SJSA1 (cell line): ENCODE results near the gene OR2C1. TPM values are rescaled to one million over a fixed set of nuclear protein-coding genes. Genes with fewer than 3 reads are reported as not detected.
A peak's percentile ranks its signal among the peaks of the same experiment; 100 is the strongest.

ENCODE experiments used
- DNase-seq, 2 experiments: peaks; one replicate each; pipeline ENCODE4 v3.0.0-alpha.2; 2015 to 2020; ENCODE audit warnings: low spot score in 2 of 2, low read depth in 1 of 2
- H3K27ac ChIP-seq: fragments of 250-450 bp; sonication (Bioruptor Pico); 2 replicates; pipeline ENCODE4 v1.5.1; 2020; ENCODE audit warnings: mild to moderate bottlenecking, moderate library complexity
- H3K27me3 ChIP-seq: fragments of 250-450 bp; sonication (Bioruptor Pico); replicated peaks from 2 replicates; pipeline ENCODE4 v1.5.1; 2020; ENCODE audit warnings: mild to moderate bottlenecking, moderate library complexity
- H3K36me3 ChIP-seq: fragments of 250-450 bp; sonication (Bioruptor Pico); 2 replicates; pipeline ENCODE4 v1.5.1; 2020; ENCODE audit warnings: mild to moderate bottlenecking
- H3K4me1 ChIP-seq: fragments of 250-450 bp; sonication (Bioruptor Pico); replicated peaks from 2 replicates; pipeline ENCODE4 v1.6.1; 2021; ENCODE audit warnings: mild to moderate bottlenecking
- H3K4me3 ChIP-seq: fragments of 250-450 bp; sonication (Bioruptor Pico); 2 replicates; pipeline ENCODE4 v1.5.1; 2020; ENCODE audit warnings: mild to moderate bottlenecking
- H3K9me3 ChIP-seq: fragments of 250-450 bp; sonication (Bioruptor Pico); replicated peaks from 2 replicates; pipeline ENCODE4 v1.5.1; 2020; ENCODE audit warnings: mild to moderate bottlenecking
- total RNA-seq: library from RNA; depleted of rRNA; stranded (reverse); fragments of >200 nt; shearing (Covaris generic); gene quantifications from 2 replicates; pipeline ENCODE4 v1.2.3, GENCODE V29; 2014; rRNA removed

The OR2C1 gene
- 0.08 TPM in 1 of 2 replicates, not detected in the other for total RNA-seq

GRCh38 chr16:3355589-3355988 is at the start of gene OR2C1:
TSS of gene OR2C1 (plus strand) at chr16:3355889. CDS start at chr16:3355941, 52 bp downstream.
- no peaks in the 10 kb centered on the region for H3K27me3 ChIP-seq
- H3K9me3 ChIP-seq, result no peaks in the 10 kb centered on the region; the same call in 1 of the 2 replicates
- H3K27ac ChIP-seq, result no peak within 1 kb of the TSS
- no peak within 1 kb of the TSS for H3K4me3 ChIP-seq
- H3K36me3 ChIP-seq, result no peaks in the 10 kb centered on the region
- DNase-seq, result no peak
- H3K4me1 ChIP-seq, result no peaks in the 10 kb centered on the region

- H3K27me3 ChIP-seq, result no peaks in the 10 kb centered on the region
- DNase-seq, result no peak
- H3K4me1 ChIP-seq, result peaks cover 13% of the 10 kb centered on the region
- peak overlapping the region; percentile 81; the same call in 1 of the 2 replicates for H3K27ac ChIP-seq
- peaks cover 32% of the 10 kb centered on the region for H3K9me3 ChIP-seq
- peaks cover 71% of the 10 kb centered on the region for H3K36me3 ChIP-seq
- peak overlapping the region; percentile 67 for H3K4me3 ChIP-seq
Observed at GRCh38 chr16:3306078-3306477, 49.6 kb upstream of the OR2C1 start.

- Histone ChIP-seq H3K36me3 (peaks cover 81% of the 10 kb centered on the region), H3K4me1 (no peaks in the 10 kb centered on the region), H3K27me3 (no peaks in the 10 kb centered on the region), H3K4me3 (no peak overlapping the region), H3K9me3 (peaks cover 22% of the 10 kb centered on the region), H3K27ac (no peak overlapping the region)
- no peak for DNase-seq
Observed at GRCh38 chr16:3311496-3311895, 44.2 kb upstream of the OR2C1 start.

GRCh38 chr16:3317315-3317999 is 38.2 kb upstream of the OR2C1 start:
- Histone ChIP-seq H3K4me1 (no peaks in the 10 kb centered on the region), H3K27ac (no peak overlapping the region), H3K27me3 (no peaks in the 10 kb centered on the region), H3K36me3 (peaks cover 61% of the 10 kb centered on the region), H3K9me3 (peaks cover 48% of the 10 kb centered on the region), H3K4me3 (no peak overlapping the region)
- peak in 1 of 2 experiments; percentile 26 for DNase-seq

GRCh38 chr16:3321816-3322215 is 33.9 kb upstream of the OR2C1 start:
- peaks cover 23% of the 10 kb centered on the region for H3K36me3 ChIP-seq
- no peaks in the 10 kb centered on the region for H3K4me1 ChIP-seq
- no peak for DNase-seq
- H3K9me3 ChIP-seq, result peaks cover 38% of the 10 kb centered on the region
- no peak overlapping the region for H3K4me3 ChIP-seq
- H3K27ac ChIP-seq, result no peak overlapping the region
- H3K27me3 ChIP-seq, result no peaks in the 10 kb centered on the region

GRCh38 chr16:3327514-3327913 is 28.2 kb upstream of the OR2C1 start:
- Histone ChIP-seq H3K4me1 (no peaks in the 10 kb centered on the region), H3K4me3 (no peak overlapping the region), H3K27me3 (no peaks in the 10 kb centered on the region), H3K27ac (no peak overlapping the region), H3K9me3 (peaks cover 6% of the 10 kb centered on the region; the same call in 1 of the 2 replicates), H3K36me3 (no peaks in the 10 kb centered on the region)
- DNase-seq, result no peak

- Histone ChIP-seq H3K4me3 (no peak overlapping the region), H3K4me1 (no peaks in the 10 kb centered on the region), H3K36me3 (no peaks in the 10 kb centered on the region), H3K27ac (no peak overlapping the region), H3K27me3 (no peaks in the 10 kb centered on the region), H3K9me3 (peaks cover 6% of the 10 kb centered on the region; the same call in 1 of the 2 replicates)
- DNase-seq, result no peak
Observed at GRCh38 chr16:3328104-3328503, 27.6 kb upstream of the OR2C1 start.

- Histone ChIP-seq H3K4me3 (no peak overlapping the region), H3K27ac (no peak overlapping the region), H3K9me3 (peaks cover 6% of the 10 kb centered on the region; the same call in 1 of the 2 replicates), H3K4me1 (no peaks in the 10 kb centered on the region), H3K27me3 (no peaks in the 10 kb centered on the region), H3K36me3 (no peaks in the 10 kb centered on the region)
- DNase-seq, result no peak
Observed at GRCh38 chr16:3328643-3329042, 27.0 kb upstream of the OR2C1 start.

GRCh38 chr16:3346041-3346440 is 9.6 kb upstream of the OR2C1 start:
- Histone ChIP-seq H3K4me3 (no peak overlapping the region), H3K36me3 (no peaks in the 10 kb centered on the region), H3K4me1 (no peaks in the 10 kb centered on the region), H3K27ac (no peak overlapping the region), H3K27me3 (no peaks in the 10 kb centered on the region), H3K9me3 (0 out of 2 replicates have a peak, but pooled peaks cover 2% of the 10 kb centered on the region)
- no peak for DNase-seq

GRCh38 chr16:3347586-3347985 is 8.1 kb upstream of the OR2C1 start:
- Histone ChIP-seq H3K36me3 (no peaks in the 10 kb centered on the region), H3K4me3 (no peak overlapping the region), H3K27ac (no peak overlapping the region), H3K4me1 (no peaks in the 10 kb centered on the region), H3K9me3 (0 out of 2 replicates have a peak, but pooled peaks cover 2% of the 10 kb centered on the region), H3K27me3 (no peaks in the 10 kb centered on the region)
- no peak for DNase-seq

- Histone ChIP-seq H3K4me3 (no peak overlapping the region), H3K27ac (no peak overlapping the region), H3K9me3 (0 out of 2 replicates have a peak, but pooled peaks cover 2% of the 10 kb centered on the region), H3K36me3 (no peaks in the 10 kb centered on the region), H3K27me3 (no peaks in the 10 kb centered on the region), H3K4me1 (no peaks in the 10 kb centered on the region)
- DNase-seq, result no peak
Observed at GRCh38 chr16:3348547-3349167, 7.0 kb upstream of the OR2C1 start.

- DNase-seq, result no peak
- Histone ChIP-seq H3K9me3 (0 out of 2 replicates have a peak, but pooled peaks cover 2% of the 10 kb centered on the region), H3K36me3 (no peaks in the 10 kb centered on the region), H3K27me3 (no peaks in the 10 kb centered on the region), H3K4me1 (no peaks in the 10 kb centered on the region), H3K27ac (no peak overlapping the region), H3K4me3 (no peak overlapping the region)
Observed at GRCh38 chr16:3349175-3349574, 6.5 kb upstream of the OR2C1 start.

GRCh38 chr16:3356118-3356517 is 429 bp downstream of the OR2C1 start:
- Histone ChIP-seq H3K36me3 (no peaks in the 10 kb centered on the region), H3K27me3 (no peaks in the 10 kb centered on the region), H3K4me3 (no peak overlapping the region), H3K4me1 (no peaks in the 10 kb centered on the region), H3K9me3 (no peaks in the 10 kb centered on the region; the same call in 1 of the 2 replicates), H3K27ac (no peak overlapping the region)
- DNase-seq, result no peak

- DNase-seq, result no peak
- no peaks in the 10 kb centered on the region for H3K27me3 ChIP-seq
- no peak overlapping the region for H3K27ac ChIP-seq
- H3K4me3 ChIP-seq, result no peak overlapping the region
- peaks cover 5% of the 10 kb centered on the region for H3K9me3 ChIP-seq
- no peaks in the 10 kb centered on the region for H3K4me1 ChIP-seq
- no peaks in the 10 kb centered on the region for H3K36me3 ChIP-seq
Observed at GRCh38 chr16:3358871-3359270, 3.2 kb downstream of the OR2C1 start.
